SK-MEL-5 (cell line): ENCODE data around the gene ZNF444. TPM values are rescaled to one million over a fixed set of nuclear protein-coding genes. Genes with fewer than 3 reads are reported as not detected.
"Not testable (repeated sequence)": the region's sequence is repeated elsewhere in the genome, so short reads cannot be mapped to it uniquely, and the experiment has no call there.

ENCODE experiments used
- DNase-seq: peaks from one replicate; pipeline ENCODE4 v3.0.0-alpha.2; 2016; ENCODE audit warnings: low read depth, low spot score
- in situ Hi-C: cut with HindIII; loops from 2 replicates; pipeline ENCODE4 v1.10.0; 2016; ENCODE audit warnings: low sequenced_read_pairs, high pct_unique_total_duplicates, low pct_unique_long_range_greater_than_20kb
- total RNA-seq: library from RNA; depleted of rRNA; stranded (reverse); fragments of >200 nt; shearing (Covaris generic); gene quantifications from 2 replicates; pipeline ENCODE4 v1.2.3, GENCODE V29; 2014

Gene ZNF444
- total RNA-seq, 1 experiment from 2014 or later: 14.6 TPM

DNA sequence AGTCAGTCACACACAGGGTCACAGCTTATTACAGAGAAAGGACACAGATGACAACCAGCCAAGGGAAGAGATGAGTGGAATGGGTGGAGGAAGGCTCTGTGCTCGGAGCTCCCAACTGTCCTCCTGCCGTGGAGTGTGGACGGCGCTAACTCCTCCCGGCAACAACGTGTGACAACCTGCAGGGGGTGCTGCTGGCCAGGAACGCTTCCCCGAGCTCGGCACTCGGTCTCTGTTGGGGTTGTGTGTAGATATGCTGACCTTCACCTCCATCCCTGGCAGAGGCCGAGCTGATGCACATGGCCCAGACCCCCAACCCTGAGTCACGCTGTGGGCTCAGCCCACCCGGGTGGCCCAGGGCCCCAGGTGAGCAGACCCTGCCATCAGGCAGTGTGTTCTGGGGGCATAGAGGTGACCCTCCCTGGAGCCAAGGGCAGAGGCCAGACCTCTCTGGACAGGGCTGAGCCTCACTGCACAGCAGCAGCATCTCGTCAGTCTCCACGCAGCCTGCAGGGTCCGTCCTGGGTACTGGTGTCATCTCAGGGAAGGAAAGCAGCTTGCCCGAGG lies 14.1 kb downstream of the ZNF444 start:
- in situ Hi-C loops: no loop called here
- DNase-seq: peak; percentile 25

DNA sequence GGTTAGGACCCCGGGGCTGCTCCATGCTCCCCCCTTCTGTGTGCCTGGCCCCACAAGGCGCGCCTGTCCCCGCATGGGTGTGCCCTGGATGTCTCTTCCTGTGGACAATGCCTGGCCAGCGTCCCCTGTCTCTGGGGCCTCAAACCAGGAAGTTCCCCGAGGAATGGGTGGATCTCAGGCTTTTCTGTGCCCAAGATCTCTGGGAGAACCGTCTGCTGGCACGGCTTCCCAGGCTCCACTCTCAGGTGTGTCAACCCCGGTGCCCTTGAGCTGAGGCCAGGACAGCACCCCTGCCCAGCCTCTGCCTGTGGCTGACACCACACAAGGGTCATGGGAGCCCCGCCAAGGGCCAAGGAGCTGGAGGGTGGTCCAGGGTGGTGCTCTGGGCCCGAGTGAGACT lies 15.7 kb downstream of the ZNF444 start:
- in situ Hi-C loops: no loop called here
- no peak for DNase-seq

DNA sequence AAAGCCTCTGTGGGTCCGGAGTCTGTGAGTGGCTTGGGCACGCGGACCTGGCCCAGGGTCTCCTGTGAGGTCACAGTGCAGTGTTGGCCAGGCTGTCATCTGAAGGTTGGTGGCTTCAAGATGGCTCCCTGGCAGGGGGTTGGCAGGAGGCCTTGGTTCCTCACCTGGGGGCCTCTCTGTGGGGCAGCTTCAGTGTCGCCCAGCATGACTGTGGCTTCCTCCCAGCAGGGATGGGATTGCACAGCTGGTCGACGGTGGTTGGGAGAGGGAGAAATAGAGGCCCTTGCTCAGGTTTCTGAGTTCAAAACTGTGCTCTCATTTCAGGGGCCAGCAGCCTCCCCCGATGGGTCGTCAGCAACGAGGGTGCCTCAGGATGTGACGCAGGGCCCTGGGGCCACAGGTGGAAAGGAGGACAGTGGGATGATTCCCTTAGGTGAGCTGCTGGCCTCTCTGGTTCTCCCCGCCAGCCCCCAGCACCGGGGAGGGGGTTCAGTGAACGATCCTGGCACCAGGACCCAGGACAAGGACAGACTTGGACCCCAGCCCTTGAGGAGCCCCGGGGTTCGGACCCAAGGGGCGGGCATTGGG lies 17.2 kb downstream of the ZNF444 start:
- in situ Hi-C loops: no loop called here

DNA sequence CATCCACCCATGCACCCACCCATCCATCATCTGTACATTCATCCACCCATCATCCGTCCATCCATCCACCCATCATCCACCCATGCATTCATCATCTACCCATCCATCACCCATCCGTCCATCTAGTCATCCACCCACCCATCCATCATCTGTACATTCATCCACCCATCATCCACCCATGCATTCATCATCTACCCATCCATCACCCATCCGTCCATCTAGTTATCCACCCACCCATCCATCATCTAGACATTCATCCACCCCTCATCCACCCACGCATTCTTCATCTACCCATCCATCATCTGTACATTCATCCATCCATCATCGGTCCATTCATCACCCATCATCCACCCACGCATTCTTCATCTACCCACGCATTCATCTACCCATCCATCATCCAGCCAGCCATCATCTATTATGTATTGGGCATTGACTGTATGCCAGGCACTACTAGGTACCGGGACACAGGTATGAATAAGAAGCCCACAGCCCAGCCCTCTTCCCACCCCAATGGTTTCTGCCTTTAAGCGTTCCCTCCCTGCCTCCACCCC lies 18.0 kb downstream of the ZNF444 start:
- DNase-seq: no peak

More for the DNA sequence above, 17.2 kb downstream of the ZNF444 start:
- no peak for DNase-seq

DNA sequence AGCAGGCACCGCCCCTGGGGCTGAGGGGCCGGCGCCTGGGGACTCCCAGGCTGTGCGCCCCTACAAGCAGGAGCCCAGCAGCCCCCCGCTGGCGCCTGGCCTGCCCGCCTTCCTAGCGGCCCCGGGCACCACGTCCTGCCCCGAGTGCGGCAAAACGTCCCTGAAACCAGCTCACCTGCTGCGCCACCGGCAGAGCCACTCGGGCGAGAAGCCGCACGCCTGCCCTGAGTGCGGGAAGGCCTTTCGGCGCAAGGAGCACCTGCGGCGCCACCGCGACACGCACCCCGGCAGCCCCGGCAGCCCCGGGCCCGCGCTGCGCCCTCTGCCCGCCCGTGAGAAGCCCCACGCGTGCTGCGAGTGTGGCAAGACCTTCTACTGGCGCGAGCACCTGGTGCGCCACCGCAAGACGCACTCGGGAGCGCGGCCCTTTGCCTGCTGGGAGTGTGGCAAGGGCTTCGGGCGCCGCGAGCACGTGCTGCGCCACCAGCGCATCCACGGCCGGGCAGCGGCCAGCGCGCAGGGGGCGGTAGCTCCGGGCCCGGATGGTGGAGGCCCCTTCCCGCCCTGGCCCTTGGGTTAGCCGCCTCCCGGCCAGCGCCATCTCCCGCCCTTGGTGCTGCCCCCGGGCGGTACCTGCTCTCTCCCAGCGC lies 18.7 kb downstream of the ZNF444 start:
- in situ Hi-C loops: no loop called here
- DNase-seq: no peak

More for the DNA sequence above, 18.0 kb downstream of the ZNF444 start:
- in situ Hi-C loops: no loop called here

DNA sequence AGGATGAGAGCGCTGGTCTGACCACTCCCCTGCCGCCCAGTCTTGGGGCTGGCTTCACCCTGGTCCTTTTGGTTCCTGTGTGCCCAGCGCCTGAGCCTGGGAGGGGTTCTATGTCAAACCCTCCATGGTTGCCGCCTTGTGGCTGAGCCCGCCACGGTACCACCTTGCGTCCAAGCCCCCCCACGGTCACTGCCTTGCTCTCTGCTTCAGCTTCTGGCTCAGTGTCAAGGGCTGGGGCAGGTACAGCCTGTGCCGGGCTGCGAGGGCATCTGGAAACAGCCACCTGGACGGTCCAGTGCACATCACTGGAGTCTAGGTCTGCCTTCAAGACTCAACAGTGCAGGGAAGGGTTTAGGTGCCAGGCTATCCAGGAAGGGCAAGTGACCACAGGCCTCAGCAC lies 20.4 kb downstream of the ZNF444 start:
- in situ Hi-C loops: no loop called here

DNA sequence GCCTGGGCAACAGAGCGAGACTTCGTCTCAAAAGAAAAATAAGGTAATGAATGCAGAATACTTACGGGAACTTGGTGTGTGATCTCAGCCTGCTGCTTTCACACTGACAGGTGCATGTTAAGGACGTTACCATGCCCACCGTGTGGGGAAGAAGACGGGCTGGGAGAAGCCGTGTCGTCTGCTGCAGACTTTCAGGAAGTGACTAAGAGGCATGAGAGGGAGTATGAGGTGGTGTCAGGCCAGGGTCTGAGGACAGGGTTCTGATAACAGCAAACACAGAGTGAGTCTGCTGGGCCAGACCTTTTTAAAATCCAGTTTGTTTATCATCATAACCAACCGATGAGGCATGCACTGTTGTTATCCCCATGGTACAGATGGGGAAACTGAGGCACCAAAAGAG lies 21.2 kb downstream of the ZNF444 start:
- DNase-seq: no peak
- in situ Hi-C loops: no loop called here

More for the DNA sequence above, 20.4 kb downstream of the ZNF444 start:
- no peak for DNase-seq

DNA sequence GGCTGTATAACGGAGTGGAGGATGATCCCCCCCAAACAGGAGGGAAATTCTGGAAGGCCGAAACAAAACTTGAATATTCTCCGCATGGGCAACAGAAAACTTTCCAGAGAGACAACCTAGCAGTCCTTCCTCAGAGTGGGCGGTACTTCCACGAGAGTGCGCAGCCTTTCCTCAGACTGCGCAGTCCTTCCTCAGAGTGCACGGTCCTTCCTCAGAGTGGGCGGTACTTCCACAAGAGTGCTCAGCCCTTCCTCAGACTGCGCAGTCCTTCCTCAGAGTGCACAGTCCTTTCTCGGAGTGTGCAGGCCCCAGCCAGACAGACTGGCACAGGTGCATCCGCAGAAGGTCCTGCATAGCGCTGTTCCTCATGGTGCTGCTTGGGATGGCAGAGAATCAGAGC lies 22.0 kb downstream of the ZNF444 start:
- no peak for DNase-seq
- in situ Hi-C loops: no loop called here

DNA sequence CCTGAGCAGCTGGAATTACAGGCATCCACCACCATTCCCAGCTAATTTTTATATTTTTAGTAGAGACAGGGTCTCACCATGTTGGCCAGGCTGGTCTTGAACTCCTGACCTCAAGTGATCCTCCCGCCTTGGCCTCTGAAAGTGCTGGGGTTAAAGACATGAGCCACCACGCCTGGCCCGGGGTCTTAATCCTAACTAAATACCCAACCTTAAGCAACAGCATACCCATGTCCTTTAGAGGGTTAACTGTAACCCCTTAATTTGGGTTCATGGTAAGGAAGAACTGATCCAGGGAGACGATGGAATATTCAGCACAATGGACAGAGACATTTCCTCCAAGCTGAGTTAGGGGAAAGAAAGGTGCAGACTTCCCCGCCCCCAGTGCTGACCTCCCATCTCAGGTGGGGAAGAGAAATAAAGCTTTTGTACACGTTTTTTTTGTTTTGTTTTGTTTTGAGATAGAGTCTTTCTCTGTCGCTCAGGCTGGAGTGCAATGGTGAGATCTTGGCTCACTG lies 26.0 kb downstream of the ZNF444 start:
- no peak for DNase-seq
- in situ Hi-C loops: no loop called here

DNA sequence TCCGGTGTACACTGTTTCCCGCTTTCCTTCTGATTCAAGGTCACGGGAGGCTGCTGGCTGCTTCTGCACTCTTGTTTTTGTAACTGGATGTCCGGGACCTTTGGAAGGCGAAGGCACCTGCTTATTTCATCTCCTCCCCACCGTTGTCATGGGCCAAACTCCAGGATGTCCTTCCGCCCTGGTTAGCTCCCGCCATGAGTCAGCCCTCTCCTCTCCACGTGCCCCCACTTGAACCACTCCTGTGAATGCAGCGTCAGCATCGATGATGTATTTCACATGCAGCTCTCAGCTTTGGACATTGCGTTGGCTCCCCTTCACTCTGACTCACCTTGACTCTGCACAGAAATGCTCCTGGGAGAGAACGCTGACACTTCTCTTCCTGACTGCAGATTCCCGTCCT lies 29.2 kb downstream of the ZNF444 start:
- DNase-seq: peak; percentile 17
- in situ Hi-C loops: no loop called here

DNA sequence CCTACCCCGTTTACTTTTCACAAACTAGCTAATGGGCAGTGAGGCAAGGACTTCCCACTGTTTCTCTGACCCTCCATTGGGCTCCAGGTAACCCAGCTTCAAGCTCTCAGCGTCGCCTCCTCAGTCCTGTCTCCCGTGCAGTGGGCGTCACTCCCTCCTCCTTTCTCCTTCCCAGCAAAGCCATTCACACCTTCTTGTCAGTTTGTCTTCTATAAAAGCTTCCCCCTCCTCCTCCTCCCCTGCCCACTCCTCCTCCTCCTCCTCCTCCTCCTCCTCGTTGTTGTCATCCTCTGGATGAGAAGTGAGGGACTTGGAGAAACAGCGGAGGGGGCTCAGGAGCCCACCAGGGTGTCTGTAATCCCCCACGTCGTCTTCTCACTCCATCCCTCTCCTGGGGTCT lies 33.0 kb downstream of the ZNF444 start:
- in situ Hi-C loops: no loop called here
- no peak for DNase-seq

DNA sequence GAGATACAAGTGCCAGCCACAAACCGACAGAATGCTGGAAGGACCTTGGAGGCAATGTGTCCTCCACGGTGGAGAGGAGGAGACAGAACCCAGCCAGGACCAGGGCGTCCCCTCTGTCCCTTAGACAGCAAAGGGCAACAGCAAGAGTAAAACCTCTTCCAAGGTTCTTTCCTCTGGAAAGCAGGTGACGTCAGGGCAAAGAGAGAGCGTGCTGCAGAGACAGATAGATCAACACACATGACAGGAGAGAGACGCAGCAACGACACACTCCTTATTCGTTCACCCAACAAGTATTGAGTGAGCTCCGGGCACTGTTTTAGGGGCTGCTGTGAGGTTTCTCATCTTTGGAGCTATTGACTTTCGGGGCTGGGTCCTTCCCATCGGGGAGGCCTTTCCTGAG lies 33.5 kb downstream of the ZNF444 start:
- DNase-seq: no peak
- in situ Hi-C loops: no loop called here

DNA sequence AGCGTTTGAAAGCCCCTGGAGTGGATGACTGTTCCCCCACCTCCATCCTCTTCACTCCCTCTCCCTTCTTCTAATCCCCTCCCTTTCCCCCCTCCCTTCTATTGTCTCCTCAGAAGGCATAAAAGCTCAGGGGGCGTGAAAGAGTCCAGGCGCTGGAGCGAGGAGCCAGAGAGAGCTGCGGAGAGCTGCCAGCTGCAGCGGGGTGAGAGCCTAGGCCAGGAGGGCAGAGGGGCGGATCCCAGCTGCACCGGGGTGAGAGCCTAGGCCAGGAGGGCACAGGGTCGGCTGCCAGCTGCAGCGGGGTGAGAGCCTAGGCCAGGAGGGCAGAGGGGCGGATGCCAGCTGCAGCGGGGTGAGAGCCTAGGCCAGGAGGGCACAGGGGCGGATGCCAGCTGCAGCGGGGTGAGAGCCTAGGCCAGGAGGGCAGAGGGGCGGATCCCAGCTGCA lies 34.8 kb downstream of the ZNF444 start, which contains the start of gene GALP:
TSS of gene GALP (plus strand) at position 148 of the 447 bp plus-strand sequence. CDS start 1,101 bp downstream, outside the sequence.
- in situ Hi-C loops, DNase-seq: not testable (repeated sequence)

DNA sequence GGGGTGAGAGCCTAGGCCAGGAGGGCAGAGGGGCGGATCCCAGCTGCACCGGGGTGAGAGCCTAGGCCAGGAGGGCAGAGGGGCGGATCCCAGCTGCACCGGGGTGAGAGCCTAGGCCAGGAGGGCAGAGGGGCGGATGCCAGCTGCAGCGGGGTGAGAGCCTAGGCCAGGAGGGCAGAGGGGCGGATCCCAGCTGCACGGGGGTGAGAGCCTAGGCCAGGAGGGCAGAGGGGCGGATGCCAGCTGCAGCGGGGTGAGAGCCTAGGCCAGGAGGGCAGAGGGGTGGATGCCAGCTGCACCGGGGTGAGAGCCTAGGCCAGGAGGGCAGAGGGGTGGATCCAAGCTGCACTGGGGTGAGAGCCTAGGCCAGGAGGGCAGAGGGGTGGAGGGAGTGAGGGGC lies 35.2 kb downstream of the ZNF444 start:
- in situ Hi-C loops, DNase-seq: not testable (repeated sequence)

DNA sequence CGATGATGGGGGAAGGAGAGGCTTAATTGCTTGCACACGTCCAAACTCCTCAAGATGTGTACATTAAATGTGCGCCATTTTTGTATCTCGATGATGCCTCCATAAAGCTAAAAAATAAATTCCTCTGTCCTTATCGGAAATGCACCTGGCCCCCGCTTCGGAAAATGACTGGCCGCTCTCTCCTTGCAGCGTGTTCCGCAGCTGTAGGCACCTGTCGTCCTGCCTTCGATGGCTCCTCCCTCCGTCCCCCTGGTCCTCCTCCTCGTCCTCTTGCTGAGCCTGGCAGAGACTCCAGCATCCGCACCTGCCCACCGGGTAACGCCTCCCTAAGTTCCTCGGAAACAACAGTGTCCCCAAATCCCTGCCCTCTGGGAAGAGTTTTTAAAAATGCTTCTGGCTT lies 35.8 kb downstream of the ZNF444 start:
- DNase-seq: no peak
- in situ Hi-C loops: no loop called here

DNA sequence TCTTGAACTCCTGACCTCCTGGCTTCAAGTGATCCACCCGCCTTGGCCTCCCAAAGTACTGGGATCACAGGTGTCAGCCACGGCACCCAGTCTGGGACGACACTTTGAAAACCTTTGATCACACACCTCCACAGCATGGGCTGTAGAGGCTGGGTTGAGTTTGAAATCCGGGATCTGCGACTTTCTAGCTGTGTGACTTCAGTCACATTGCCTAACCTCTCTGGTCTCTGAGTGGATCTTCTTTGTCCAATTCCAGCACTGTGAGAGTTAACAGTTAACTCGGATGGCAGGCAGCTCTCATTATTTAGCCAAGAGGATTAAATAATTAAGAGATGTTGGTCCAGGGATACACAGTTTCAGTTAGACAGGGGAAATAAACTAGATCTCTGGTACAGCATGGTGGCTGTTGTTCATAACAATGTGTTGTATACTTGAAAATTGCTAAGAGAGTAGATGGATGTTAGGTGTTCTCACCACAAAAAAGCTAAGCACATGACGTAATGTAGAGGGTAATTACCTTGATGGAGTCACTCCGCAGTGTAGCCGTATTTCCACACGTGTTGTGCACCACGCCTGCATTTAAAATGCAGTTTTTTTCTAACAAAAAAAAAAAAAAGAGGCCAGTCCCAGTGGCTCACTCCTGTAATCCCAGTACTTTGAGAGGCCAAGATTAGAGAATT lies 36.6 kb downstream of the ZNF444 start:
- in situ Hi-C loops: no loop called here
- DNase-seq: no peak

DNA sequence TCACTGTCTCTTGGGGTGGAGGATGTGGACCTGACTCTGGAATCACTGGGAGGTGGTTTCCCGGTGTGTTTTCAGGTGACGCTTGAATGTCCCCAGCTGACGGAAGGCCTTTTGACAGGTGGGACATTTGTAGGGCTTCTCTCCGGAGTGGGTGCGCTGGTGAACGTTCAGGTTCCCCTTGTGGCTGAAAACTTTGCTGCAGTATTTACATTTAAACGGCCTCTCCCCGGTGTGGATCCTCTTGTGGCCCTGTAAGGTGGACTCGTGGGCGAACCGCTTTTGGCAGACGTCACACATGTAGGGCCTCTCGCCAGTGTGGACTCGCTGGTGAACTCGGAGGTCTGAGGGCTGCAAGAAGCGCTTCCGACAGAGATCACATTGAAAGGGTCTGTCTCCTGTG lies 48.7 kb downstream of the ZNF444 start:
- in situ Hi-C loops: no loop called here
- DNase-seq: no peak

DNA sequence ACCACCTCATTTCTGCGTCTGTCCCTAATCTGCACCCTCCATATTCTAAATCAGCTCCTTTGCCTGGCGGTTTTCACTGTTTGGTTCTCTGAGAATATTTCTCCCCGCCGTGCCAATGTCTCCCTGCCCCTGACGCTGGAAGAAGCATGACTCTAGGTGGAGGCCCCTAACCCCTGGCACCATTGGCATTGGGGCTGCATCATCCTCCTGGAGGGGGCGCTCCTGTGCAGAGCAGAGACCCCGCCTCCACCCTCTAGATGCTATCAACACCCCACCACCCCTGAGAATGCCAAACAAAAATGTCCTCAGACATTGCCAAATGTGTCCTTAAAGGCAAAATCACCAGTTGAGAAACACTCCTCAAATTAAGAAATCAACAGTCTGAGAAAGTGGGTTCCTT lies 50.0 kb downstream of the ZNF444 start:
- in situ Hi-C loops: no loop called here
- DNase-seq: no peak
